HG03175 (cell line): ENCODE data around the gene CLDN24.

ENCODE experiments used
- ATAC-seq: cut with Tn5 transposase; IDR thresholded peaks from one replicate; pipeline ENCODE4 v1.9.1; 2021; ENCODE audit warnings: mild to moderate bottlenecking, moderate library complexity; ENCODE audit not compliant: unreplicated experiment

CLDN24 gene

DNA sequence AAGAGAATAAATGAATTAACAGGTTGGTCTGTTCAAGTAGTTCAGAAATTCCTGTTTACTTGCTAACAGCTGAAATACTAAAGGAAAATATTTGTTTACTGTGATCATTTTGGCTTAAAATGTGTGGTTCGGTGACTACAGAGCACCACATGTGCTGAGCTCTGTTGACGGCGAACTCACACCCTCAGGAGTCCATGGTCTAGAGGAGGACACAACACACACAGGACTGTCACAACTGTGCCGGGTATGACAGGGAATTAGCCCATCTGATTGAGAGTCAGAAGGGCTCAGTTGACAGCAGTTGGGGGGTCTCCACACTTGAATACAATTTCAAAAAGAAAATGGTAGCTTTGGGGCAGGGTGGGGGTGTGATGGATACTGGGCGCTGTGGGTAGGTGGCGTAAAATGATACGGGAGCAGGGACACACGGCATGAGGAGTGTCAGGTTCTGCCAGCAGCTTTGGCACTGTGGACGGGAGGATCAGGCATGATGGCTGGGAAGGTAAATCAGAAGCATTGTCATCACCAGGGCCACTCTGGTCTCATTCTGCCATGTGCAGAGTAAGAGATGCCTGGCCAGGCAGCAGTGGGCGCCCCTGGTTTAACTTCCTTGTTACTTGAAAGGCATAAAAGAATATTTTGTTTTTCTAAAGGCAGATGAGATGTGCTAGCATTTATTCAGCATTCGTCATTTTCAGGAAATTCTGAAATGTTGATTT, 35.5 kb downstream of the CLDN24 start:
- peak; percentile 28 for ATAC-seq

- no peak for ATAC-seq
Observed at GRCh38 chr4:183285886-183286285, 36.3 kb downstream of the CLDN24 start.

- no peak for ATAC-seq
Observed at GRCh38 chr4:183284965-183285364, 37.3 kb downstream of the CLDN24 start.

DNA sequence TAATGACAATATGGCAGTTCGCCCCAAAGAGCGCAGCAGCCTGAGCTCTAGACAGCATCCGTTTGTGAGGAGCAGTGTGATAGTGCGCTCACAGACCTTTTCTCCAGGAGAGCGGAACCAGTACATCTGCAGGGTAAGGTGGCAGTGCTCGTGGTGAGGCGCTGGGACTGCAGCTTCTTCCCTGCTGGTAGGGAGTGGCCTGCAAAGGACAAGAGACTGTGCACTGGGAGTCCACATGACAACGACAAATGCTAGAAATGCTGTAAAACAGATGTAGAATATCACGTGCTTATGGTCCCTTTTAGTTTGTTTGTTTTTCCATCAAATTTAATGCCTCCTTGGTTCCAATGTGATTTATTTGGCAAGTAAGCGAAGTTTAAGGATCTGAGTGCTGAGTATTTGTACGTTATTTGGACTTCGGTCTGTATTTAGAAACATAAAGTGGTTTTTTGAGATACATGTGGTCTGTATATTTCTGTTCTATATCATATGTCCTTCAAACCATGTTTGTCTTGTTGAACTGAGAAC, 37.9 kb downstream of the CLDN24 start:
- ATAC-seq: no peak

- no peak for ATAC-seq
Observed at GRCh38 chr4:183276106-183276505, 46.1 kb downstream of the CLDN24 start.

DNA sequence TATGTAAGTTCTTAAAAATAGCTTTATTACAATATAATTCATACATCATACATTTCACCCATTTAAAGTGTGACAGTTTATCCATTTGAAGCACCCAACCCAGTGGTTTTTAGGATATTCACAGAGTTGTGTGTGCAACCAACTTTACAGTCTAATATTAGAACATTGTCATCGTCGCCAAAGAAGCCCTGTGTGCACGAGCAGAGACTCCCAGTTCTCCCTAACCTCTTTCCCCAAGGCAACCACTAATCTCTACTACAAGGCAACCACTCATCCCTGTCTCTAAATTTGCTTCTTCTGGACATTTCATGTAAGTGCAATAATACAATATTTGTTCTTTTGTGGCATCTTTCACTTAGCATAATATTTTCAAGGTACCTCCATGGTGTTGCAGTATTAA, 49.8 kb downstream of the CLDN24 start:
- ATAC-seq: no peak
